GM18511 (cell line): ENCODE data around the gene CD300LD.
A peak's percentile ranks its signal among the peaks of the same experiment; 100 is the strongest.
"Not testable (repeated sequence)": the region's sequence is repeated elsewhere in the genome, so short reads cannot be mapped to it uniquely, and the experiment has no call there.

Source experiments
- ATAC-seq: cut with Tn5 transposase; IDR thresholded peaks from one replicate; pipeline ENCODE4 v1.9.1; 2021; ENCODE audit warnings: mild to moderate bottlenecking, moderate library complexity; ENCODE audit not compliant: unreplicated experiment

The CD300LD gene

DNA sequence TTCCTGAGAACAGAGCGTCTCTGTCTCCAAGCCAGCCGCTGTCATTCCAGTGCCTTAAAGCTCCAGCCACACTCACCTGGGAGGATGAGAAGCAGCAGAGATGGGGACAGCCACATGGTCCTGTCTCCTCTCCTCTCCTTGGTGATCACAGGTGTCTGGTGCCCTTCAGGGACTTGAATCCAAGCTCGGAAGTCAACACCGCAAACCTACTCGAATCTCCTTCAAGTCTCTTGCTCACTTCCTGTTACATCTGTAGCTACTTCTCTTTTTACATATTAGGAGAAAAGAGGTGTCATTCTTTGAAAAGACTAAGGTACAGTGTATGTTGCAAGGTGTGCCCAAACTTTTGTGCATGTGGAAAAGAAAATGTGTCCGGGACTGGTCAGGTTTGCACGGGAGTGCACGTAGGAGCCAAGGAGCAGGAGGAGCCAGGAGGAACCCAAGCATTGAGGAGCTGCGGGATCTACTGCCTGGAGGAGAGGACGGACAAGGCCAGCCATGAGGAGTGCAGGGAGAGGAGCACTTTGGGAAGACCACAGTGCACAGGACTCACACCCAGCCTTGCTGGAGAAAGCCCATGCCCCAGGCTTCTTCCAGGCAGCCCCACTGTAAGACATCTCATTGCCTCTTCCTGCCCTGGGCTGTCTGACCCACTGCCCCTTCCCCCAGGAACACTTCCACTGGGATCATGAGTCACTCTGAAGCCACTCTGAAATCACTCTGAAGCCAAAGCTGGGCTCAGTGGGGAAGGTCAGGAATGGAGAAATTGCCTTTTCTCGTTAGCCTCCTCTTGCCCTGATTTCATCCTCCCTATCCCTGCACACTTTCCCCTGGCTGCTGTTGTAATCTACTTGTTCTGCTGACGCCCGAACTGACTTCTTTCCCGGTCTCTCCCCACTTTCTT, at the start of gene CD300LD:
Gene CD300LD (minus strand): TSS at position 197 of the 904 bp plus-strand sequence. CDS start 81 bp downstream, at position 116.
- ATAC-seq, result no peak

DNA sequence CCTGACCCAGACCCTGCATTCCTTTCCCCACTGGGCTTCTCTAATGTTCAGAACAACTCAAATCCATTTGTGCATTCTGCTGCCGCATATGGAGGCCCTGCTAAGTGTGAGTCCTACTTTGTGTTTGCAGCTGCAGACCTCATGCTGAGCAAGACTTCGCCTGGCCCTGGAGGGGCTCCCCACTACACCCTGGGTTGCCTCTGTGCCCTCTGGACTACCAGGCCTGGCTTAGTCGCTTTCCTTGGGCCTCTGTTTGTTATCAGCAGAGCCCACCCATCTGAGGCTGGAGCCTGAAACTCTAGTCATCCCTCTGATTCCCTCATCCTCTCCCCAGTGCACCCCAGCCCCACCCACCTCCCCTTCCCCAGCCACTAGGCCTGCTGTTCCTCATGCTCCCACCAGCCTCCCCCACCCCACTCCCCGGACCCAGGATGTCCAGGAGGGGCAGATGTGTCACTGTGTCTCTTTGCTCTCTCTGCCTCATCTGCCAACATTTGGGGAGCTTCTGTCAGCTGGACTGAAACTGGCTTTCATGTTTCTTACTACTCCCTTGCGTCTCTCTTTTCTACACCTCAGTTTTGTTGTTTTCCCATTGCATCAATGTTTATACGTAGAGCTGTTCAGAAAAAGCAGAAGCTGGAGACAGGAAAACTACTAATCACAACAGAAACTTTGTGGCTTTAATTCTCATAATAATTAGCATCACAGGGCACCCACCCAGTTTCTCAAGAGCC, 49.3 kb upstream of the CD300LD start:
- no peak for ATAC-seq

DNA sequence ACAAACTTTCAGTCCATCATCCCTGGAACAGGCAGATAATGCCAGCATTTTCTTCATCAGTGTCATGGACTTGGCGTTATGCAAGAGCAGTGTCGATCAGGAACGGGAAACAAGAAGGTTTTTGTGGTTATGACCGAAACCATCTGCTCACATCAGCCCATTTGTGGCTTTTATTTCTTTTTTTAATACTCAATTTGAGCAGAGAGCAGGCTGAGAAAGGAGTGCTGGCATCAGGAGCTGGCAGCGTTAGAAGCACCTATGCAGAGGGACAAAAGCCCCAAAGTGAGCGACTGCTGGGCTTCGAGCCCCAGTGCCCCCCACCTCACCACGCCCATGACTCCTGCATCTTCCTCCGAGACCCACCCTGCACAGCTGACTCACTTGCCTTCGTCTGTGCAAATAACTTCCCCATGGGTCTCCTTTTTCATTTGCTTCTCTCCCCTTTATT, 47.6 kb upstream of the CD300LD start:
- ATAC-seq, result peak; percentile 56

DNA sequence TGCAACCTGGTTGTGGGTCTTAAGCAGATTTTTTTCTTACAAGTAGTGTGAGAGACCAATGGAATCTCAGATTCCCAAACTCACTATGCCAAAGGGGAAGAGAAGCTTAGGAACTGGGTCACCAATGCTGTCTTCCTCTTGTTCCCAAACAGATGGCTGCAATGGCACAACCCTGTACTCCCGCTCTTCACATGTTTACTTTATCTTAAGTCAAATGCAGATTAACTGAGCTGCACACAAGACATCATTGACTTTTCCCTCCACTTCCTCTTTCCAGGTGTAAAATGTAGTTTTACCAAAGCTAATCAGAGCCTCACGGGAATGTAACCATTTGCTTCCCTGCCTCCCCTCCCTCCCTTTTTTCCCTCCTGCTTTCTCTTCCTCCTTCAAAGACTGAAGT, 45.8 kb upstream of the CD300LD start:
- ATAC-seq, result no peak

DNA sequence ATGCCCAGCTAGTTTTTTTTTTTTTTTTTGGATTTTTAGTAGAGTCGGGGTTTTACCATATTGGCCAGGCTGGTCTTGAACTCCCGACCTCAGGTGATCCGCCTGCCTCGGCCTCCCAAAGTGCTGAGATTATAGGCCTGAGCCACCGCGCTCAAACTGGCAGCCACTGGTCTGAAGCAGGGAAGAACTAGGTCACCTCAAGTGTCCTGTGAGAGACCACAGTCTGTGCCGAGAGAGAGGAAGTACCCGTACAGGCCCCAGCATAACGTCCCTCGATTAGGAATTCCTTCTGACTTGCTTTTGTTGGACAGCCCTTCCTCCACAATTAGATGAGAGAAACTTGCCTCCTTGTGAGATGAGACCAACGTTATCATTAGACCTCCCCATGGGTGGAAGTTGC, 45.2 kb upstream of the CD300LD start:
- no peak for ATAC-seq

DNA sequence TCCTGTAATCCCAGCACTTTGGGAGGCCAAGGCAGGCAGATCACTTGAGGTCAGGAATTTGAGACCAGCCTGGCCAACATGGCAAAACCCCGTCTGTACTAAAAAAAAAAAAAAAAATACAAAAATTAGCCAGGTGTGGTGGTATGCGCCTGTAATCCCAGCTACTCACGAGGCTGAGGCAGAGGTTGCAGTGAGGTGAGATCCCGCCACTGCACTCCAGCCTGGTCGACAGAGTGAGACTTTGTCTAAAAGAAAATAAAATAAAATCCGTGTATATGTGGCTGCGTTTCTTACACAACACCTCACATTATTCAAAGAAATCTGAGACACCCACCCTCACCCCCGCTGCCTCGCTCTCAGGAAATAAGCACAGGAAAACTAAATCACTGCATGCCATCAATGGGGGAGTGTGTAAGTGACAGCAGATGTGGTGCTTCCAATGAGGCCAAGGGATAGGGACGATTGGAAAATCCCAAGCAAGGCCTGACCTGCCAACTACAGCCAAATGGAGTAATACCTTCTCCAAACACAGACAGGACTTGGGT, 44.5 kb upstream of the CD300LD start:
- ATAC-seq, result not testable (repeated sequence)

DNA sequence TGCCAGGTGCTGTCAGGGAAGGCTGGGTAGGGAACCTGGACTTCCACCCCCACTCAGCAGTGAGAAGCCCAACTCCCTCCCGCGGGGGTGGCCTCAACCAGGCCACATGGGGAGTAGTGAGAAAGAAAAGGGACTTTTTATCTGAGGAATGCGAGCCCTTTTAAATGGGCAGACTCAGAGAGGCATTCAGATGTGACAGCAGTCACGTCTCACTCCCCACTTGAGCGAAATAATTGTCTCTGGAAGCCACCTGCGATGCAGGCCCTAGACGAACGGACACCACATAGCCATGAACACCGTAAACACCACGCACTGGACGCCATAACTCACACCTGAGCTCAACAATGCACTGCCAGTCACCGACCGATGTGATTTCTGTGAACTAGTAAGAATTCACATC, 43.3 kb upstream of the CD300LD start:
- ATAC-seq, result no peak

DNA sequence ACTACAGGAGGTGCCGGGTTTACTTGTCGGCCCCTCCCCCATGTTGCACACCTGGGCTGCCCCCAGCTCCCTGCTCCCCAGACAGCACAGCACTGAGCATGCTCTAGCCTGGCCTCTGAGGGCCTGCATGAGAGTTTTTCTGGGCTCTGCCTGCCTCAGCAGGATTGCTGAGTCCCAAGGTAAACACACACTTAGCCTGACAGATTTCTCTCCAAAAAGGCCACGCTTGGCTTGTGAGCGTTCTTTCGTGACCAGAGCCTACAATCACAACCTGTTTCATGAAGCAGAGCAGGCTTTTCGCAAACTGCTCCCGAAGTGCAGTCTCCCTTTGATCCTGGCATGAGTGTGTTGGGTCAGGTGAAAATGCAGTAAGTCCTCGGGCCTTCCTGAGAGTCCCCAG, 41.2 kb upstream of the CD300LD start:
- no peak for ATAC-seq

DNA sequence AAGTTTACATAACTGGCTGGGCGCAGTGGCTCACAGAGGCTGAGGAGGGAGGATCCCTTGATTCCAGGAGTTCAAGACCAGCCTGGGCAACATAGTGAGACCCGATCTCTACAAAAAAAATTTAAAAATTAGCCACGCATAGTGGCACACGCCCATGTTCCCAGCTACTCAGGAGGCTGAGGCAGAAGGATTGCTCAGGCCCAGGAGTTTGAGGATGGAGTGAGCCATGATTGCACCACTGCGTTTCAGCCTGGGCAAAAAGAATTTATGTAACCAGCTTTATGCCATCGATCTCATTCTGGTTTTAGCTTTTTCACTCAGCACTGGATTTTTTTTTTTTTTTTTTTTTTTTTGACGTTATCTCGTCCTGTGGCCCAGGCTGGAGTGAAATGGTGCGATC, 40.5 kb upstream of the CD300LD start:
- ATAC-seq, result no peak

DNA sequence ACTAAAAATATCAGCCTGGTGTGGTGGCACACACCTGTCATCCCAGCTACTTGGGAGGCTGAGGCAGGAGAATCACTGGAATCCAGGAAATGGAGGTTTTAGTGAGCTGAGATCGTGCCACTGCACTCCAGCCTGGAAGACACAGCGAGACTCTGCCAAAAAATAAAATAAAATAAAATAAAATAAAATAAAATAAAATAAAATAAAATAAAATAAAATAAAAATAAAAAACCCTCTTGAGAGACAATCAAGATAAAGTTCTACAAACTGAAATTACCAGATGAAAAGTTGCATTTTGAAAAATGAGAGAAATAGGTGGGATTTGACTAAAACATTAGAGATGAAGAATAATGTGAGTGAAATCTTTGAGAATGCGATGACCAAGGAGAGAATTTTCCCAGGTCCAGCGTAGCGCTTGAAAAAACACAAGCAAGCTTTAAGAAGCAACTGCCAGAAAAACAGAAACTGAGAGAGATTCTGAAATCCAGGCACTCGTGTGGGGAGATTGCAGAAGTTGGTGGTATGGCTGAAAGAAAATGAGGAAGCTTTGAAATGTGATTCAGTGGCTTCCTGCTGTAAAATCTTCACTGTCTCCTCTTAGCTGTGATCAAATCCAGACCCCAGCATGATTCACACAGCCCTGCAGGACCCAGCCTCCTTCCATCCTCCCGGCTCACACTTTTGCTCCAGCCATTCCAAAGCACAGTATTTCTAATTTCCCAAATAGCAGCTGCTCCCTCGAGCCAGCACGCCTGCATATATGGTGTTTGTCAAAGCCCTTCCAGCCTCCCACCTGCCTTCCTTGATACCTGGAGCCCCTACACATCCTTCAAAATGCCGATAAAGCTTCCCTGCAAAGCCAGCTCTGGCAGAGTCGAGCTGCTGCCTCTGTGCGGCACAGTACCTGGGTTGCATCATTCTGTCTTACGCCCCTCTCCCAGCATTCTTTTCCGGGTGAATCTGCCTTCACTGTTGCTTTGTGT, 39.7 kb upstream of the CD300LD start:
- ATAC-seq, result no peak

DNA sequence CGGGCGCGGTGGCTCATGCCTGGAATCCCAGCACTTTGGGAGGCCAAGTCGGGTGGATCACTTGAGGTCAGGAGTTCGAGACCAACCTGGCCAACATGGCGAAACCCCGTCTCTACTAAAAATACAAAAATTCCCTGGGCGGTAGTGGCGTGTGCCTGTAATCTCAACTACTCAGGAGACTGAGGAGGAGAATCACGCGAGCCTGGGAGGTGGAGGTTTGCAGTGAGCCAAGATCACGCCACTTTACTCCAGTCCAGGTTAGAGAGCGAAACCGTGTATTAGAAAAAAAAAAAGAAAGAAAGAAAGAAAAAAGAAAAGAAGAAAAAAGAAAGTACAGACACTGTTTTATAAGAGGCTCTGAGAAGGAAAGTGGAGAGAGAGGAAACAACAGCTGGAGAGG, 38.2 kb upstream of the CD300LD start:
- ATAC-seq, result not testable (repeated sequence)

DNA sequence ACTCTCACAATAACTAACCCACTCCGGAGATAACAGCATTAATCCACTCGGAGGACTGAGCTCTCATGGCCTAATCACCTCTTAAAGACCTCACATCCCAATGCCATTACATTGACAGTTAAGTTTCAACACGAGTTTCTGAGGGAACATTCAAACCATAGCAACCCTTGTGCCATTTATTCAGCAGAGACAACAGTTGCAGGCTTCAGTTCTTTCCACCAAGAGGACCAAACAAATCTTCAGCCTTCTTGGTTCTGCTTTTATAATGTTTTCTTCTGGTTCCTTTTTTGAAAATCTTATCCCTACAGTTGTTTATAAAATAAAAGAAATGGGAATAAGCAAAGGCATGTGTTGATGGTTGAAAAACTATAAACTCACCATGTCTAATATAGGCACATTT, 33.6 kb upstream of the CD300LD start:
- ATAC-seq, result no peak

DNA sequence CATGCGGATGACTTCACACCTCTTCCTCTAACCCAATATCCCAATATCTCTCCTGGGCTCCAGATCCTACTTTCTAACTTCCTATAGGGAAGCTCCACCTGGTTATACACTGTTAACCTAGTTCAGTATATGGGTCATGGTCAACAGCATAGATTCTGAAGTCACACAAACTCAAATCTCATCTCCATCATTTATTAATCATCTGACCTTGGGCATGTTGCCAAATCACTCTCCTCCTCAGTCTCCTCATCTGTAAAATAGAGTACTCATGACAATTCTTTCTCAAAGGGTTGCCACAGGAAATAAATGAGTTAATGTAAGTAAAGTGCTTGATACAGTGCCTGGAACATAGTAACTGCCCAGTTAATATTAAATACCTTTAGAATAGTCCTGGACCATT, 32.0 kb upstream of the CD300LD start:
- ATAC-seq, result no peak

DNA sequence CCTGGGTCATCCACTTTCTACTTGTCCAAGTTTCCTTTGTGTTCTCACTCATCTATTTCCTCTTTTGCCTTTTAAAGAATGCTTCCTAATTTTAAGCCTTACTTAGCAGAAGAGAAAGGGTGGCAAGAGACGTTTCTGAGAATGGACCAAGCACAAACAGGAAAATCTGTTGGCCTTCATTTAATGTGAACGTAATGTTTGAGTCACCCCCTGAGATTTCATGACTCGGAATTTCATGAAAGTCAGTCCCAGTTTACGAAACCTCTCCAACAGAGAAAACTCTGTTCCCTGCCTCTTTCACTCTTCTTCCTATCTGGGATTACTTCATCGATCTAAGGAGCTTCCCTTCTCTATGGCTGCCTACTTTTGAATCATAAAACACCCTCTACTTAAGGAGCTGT, 31.6 kb upstream of the CD300LD start, which contains the start of gene CD300E:
Gene CD300E (minus strand): TSS at position 46 of the 401 bp plus-strand sequence. CDS start 117 bp downstream, outside the sequence.
- no peak for ATAC-seq

DNA sequence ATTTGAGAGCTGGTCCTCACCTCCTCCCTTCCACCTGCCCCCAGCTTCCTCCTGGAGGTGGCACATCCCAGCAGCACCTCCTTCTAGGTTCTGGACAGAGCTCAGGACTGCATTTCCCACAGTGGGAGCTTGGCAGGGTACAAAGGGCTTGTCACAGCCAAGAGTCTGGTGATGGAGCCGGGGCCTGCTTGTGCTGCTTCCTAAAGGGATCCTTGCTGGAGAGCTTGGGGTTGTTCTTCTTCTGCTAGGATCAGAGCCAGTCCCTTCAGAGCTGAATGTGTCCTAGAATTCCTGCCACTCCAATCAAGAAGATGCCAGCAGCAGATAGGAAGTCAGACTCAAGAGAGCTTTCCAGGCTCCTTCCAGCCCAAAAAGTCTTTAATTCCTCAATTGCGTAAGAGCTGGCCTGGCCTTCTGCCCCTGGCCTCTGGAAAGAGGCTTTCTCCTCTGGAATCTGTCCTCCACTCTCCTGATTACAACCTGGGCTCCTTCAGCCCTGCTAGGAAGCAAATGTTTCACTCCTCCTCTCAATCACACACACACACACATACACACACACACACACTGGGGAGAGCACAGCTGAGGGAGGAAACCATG, 27.1 kb upstream of the CD300LD start:
- ATAC-seq, result no peak

DNA sequence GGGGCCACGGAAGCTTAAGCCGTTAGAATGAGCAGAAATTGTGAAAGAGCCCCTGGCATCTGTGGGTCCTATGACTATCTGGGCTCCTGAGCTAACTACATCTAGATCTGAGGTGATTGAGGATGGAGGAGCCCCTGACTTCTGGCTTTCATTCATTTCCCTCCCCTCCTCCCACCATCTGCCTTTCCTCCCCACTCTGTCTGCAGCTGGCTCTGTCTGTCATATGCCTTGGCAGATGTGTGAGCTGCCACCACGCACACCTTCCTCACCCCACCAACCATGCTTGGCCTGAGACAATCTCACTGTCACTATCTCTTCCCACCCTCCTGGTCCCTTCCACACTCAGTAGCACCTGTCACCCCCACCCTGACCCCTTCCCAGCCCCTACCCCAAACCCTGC, 26.4 kb upstream of the CD300LD start:
- no peak for ATAC-seq

DNA sequence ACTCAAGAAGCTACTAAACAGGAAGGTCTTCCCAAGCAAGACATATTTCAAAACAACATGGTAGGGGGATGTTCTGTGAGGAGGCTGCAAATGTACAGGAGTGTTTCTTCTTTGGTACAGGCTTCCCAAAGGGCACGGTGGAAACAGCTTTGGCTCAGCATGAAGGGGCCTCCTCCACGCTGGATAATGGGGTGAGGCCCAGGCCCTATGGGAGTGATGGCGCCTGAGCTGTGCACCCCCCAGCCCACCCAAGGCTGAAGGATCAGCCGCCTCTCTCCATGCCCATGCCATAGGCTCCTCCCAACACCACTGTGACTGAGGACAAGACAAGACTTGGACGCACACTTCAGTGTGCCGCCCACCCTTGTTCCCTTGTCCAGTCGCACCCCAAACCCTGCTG, 24.6 kb upstream of the CD300LD start:
- no peak for ATAC-seq

DNA sequence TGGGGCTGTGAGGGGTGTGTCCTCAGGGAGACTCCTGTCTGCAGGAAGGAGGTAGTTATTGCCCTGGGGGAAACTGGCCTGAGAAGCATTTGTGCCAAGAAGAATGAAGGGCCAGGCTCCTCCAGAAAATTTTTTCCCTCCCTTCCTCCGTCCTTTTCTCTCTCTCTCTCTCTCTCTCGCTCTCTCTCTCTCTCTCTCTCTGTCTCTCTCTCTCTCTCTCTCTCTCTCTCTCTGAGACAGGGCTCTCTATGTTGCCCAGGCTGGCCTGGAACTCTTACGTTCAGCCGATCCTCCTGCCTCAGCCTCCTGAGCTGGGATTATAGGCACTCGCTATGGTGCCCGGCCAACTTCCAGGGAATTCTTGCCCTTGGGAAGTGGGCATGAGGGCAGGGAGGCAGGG, 20.0 kb upstream of the CD300LD start:
- no peak for ATAC-seq

DNA sequence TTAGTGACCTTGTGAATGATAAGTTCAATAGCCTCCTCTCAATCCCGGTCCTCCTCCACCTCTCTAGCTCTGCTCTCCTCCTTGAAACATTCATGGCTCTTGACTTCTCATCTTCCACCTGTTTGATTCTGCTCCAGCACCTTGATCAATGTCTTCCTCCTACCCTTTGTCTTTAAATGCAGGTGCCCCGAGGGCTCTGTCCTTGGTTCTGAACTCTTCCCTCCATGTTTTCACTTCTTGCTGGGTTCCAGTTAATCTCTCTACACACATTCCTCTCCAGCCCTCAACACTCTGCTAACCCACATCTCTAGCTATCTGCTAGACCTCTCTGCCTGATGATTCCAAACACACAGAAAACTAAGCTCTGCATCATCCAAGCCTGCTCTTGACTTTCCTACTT, 18.0 kb upstream of the CD300LD start:
- no peak for ATAC-seq

DNA sequence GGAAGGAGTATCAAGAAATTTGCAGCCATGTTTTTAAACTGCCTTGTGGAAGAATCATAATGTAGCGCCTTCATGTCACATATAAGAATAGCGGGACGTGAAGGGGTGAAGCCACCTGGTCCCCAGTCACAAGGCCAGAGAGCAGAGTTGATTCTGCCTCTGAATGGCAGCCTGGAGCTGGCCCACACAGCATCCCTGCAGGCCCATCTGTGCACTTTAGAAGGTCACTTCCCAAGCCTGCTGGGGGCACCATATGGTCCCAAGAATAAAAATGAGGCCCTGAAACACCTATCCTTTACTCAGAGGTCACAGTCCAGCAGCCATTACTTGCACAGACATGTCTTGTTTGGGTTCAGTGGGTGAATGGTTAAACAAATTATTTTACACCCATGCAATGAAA, 16.4 kb upstream of the CD300LD start:
- ATAC-seq, result no peak
